ENCODE data around the gene FHOD3.
A peak's percentile ranks its signal among the peaks of the same experiment; 100 is the strongest.

FHOD3 gene

GRCh38 chr18:36387310-36387709, 89.8 kb downstream of the FHOD3 start:
- no peak for DNase-seq

- no peak for DNase-seq
Observed at GRCh38 chr18:36388310-36388709, 90.8 kb downstream of the FHOD3 start.

GRCh38 chr18:36389027-36389426, 91.5 kb downstream of the FHOD3 start:
- no peak for DNase-seq

GRCh38 chr18:36389811-36390581, 92.5 kb downstream of the FHOD3 start:
- no peak for DNase-seq

DNA sequence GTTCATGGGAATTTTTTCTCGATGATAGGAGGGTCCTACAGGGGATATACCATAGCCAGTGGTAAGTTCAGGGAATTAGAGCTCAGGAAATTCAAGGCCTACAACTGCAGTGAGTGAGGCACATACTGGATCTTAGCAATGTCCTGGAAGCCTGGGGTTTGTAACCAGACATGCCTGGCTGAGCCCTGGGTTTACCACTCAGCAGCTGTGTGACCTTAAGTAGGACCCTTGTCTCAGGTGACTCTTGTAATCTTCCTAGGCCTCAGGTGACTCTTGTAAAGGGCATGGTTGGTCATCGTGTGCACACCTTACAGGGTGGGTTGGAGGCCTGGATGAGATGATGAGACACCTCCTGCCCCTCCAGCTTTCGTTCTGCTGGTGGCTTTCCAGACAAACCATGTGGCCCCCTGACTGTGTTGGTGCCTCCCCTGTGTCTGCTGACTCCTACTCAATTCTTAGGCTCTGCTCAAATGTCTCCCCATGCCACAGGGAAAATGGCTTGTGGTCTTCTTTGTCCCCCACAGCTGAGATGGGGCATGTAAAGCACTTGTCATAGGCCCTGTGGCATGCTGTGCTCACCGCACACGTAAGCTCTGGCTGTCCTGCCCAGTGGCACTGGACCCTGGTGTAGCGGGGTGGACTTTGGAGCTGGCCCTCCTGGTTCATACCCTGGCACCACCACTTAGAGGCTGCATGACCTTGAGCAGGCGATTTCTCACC, 94.1 kb downstream of the FHOD3 start:
- no peak for DNase-seq

- DNase-seq = no peak
Observed at GRCh38 chr18:36392164-36392978, 94.9 kb downstream of the FHOD3 start.

DNA sequence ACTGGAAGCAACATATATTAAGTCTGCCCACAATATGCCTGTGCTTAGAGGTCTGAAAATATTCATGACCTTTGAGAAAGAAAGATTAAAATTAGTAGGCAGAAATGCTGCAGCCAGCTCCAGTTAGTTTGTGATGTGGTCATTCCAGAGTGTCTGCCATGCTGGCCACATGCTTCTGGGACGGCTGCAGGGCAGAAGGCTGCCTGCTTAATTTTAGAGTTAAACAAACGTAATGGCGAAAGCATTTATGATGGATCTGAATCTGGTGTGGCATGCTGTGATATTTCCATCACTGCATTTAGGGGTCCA, 95.4 kb downstream of the FHOD3 start:
- no peak for DNase-seq

GRCh38 chr18:36394486-36394885, 97.0 kb downstream of the FHOD3 start:
- no peak for DNase-seq

DNA sequence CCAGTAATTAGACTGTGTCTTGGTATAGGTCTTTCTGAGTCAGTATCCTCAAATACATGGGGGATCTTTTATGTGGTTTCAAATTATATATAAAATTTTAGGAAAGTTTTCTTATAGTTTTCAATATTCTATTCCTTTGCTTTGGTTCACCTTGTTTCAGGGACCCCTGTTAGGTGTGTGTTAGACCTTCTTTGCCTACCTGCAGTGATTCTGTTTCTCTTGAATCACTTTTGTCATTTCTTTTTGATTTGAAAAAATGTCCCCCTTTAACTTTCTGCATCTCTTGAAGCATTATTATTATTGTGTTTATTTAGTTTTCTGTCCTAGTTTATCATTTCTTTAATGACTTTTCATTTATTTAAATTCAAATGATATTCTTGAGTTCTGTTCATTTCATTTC, 98.7 kb downstream of the FHOD3 start:
- DNase-seq = no peak

GRCh38 chr18:36397033-36397432, 99.5 kb downstream of the FHOD3 start:
- DNase-seq = no peak

- no peak for DNase-seq
Observed at GRCh38 chr18:36398419-36398818, 100.9 kb downstream of the FHOD3 start.

DNA sequence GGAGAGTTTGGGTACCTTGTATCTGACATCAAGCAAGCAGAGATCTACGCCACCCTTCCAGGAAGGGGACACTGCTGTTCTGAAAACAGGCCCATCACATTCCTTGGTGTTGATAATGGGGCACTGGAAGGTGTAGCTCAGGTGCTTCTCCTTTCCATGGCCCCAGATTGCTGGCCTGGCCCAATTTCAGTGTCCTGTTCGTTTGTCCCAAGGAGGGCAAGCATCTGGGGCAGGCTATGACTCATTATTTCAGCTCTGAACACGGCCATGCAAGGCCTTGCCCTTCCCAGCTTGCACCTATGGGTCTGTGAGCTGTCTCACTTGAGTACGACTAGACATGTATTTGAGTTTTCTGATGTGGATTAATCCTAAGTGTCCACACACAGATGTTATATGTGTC, 101.5 kb downstream of the FHOD3 start:
- DNase-seq = no peak

DNA sequence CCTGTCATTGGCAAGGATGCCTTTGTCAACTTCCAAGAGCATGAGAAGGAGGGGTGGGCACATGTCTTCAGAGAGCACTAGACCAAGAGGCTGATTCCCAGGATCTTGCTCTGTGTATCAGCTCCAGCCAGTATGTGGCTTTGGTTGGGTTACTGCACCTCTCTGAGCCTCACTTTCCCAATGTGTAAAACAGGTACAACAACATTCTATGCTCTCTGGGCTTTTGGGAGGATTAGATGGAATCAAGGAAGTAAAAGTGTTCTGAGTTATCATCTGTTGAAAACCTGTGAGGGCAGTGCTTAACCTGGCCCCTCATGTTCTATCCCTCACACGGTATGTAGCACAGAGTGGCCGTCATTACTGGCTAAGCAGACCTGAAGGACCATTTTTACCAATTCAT, 103.9 kb downstream of the FHOD3 start:
- no peak for DNase-seq

- no peak for DNase-seq
Observed at GRCh38 chr18:36402765-36403396, 105.4 kb downstream of the FHOD3 start.

- no peak for DNase-seq
Observed at GRCh38 chr18:36403896-36404820, 106.6 kb downstream of the FHOD3 start.

DNA sequence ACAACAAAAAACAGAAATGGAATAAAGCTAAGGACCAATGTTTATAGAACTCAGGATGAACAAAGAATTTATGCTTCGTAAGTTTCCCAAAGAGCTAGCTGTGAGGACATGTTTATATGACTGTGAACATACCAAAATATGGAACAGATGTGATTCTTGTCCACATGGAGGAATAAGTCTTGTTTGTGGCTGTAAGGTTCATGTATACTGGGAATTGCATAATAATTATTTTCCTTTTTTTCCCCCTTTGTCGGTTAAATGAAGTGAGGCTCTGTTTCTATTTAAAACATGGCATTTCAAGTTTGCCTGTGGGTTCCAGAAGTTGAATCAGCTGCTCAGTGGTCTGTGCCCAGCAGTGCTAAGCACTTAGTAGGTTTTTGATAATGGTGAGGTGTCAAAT, 108.1 kb downstream of the FHOD3 start:
- DNase-seq = no peak

DNA sequence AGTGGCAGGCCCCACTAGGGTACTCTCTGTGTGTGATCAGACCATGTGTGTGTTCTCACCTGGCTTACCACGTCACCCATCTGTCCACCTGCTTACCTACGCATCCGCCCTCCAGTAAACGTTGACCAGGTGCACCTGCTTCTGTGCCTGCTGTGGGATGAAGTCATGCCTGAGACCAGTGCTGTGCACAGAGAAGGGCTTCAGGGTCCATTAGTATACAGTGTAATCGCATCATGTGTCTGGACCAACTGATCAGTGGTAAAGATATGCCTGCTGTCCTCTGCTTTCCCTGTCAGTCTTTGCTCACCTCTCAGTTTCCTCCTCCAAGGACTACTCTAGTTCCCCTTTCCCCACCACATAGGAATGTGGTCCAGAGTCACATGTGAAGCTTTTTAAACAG, 109.3 kb downstream of the FHOD3 start:
- peak in 1 of 2 experiments; percentile 4 for DNase-seq

GRCh38 chr18:36408606-36409005, 111.1 kb downstream of the FHOD3 start:
- no peak for DNase-seq

DNA sequence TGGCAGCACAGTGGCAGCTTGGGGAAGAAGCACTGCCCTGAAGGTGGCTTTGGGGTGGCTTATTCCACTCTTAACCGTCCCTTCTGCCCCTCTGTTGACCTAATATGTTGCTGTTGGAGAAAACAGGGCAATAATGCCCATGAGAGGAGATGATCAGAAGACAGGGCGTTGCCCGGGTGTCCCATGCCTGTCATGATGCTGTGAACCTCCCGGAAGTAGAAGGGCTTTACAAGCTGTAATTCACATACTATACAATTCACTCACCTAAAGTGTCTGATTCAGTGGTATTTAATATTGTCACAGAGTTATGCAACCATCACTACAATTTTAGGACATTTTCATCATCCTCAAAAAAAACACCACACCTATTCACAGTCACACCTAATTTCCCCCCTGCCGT, 112.3 kb downstream of the FHOD3 start:
- DNase-seq = no peak

GRCh38 chr18:36410346-36410745, 112.8 kb downstream of the FHOD3 start:
- no peak for DNase-seq

GRCh38 chr18:36411745-36412168, 114.2 kb downstream of the FHOD3 start:
- DNase-seq = peak; percentile 17 to 20

GRCh38 chr18:36412778-36413177, 115.3 kb downstream of the FHOD3 start:
- peak; percentile 5 to 12 for DNase-seq
